Measurements from ENCODE around the gene PPP2R5E.
"Not testable (repeated sequence)": the region's sequence is repeated elsewhere in the genome, so short reads cannot be mapped to it uniquely, and the experiment has no call there.

PPP2R5E gene

DNA sequence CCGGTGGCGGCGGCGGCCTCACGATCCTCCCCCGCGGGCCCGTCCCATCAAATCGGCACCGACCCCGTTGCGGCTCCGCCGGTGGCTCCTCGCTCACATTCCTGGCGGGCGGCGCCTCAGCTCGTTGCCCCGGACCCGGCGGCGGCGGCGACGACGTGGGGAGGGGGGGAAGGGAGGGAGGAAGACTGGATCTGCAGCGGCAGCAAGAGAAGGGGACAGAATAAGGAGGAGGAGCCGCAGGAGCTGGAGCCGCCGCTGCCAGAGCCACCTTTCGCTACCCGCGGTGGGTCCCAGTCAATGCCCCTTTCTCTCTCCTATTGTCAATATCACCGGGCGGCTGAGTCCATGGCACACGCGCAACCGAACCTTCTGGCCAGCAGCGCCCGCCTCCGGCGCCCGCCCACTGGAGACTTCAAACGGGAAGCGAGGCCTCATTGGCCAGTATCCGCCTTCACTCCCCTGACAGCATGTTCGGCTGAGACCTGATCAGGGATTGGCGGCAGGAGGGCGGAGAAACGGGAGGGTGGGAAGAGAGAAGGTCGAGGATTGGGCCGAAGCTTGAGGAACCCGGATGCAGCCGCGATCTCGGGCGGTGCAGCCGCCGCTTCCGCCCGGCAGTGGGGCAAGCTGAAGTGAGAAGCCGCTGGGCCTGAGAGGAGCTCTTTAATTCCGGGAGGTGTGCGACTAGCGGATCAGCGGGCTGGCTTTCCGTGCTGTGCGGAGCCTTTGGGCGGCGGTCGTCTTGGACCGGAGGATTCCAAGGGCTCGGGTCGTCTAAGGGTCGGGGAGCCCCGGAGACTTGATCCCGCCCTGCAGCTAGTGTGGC is at the start of gene PPP2R5E:
TSS of gene PPP2R5E (minus strand) at position 378 of the 826 bp plus-strand sequence. CDS start 3,692 bp downstream, outside the sequence.
- DNase-seq (ENCODE audit: low spot score), result peak; percentile 99

- DNase-seq (ENCODE audit: low spot score), result not testable (repeated sequence)
These were observed 39.9 kb upstream of the PPP2R5E start for GRCh38 chr14:63583046-63583445.

DNA sequence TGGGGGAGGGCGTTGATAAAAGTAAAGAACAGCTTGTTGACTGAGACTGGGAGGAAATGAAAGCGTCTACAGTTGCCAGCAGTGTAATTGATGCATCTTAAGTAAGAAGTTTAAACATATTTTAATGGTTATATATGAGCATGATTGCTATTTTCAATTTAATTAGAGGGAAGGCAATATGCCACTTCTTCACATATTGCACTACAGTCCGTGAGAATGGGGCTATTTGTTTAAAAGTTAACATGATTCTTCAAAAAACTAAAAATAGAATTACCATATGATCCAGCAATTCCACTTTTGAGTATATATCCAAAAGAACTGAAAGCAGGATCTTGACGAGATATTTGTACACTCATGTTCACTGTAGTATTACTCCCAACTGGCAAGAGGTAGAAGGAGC is 38.3 kb upstream of the PPP2R5E start:
- DNase-seq (ENCODE audit: low spot score), result no peak

- DNase-seq (ENCODE audit: low spot score), result no peak
These were observed 35.1 kb upstream of the PPP2R5E start for GRCh38 chr14:63578300-63578699.

DNA sequence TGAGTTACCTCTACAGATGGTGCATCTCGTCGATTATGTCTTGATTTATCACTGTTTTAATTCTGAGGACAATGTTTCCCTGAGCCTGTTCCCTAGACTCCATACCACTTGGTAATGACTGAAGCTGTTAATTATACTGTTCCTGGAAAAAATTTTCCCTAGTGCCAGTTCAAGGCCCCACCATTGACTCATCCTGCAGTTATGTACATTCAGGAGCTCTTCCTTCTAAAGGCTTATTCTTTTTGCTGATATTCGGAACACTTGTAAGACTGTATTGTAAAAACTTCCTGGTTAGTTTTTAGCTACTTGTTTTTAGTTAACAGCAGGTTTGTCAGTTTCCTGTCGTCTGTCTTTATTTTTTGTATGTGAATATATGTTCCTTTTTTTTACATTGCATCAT is 30.4 kb upstream of the PPP2R5E start:
- no peak for DNase-seq (ENCODE audit: low spot score)

DNA sequence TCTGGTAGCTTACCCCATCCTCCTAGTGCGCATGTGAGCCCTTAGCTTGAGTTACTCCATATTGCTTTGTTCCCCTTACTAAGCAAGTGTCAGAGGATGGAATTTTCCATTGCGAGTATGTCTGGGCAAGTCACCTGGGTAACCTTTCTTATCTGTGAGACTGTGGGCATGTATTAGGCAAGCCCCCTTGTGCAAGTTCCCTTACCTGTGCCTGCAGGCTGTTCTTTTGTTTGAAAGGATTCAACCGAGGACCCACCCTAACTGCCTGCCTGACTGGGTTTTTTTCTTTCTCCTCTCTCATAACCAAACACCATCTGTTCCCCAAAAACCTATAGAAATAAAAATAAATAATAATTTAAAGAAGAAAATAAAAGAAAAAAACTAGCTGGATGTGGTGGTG is 22.3 kb upstream of the PPP2R5E start:
- DNase-seq (ENCODE audit: low spot score), result no peak

DNA sequence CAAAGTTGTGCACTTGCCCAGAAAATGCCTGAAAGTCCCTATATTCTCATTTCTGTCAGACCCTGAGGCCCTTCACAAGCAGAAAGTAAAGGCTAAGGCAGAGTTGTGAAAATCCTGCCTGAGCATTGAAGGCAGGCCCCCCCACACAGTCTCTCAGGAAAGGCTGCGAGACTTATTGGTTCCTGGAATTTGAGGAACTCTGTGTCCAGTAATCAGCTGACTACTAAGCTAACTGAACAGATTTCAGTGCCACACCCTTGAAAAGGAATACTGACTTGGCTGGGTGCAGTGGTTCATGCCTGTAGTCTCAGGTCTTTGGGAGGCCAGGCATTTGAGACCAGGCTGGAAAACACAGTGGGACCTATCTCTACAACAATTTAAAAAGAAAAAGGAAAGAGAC is 21.1 kb upstream of the PPP2R5E start:
- no peak for DNase-seq (ENCODE audit: low spot score)

GRCh38 chr14:63563370-63564026 is 20.3 kb upstream of the PPP2R5E start:
- DNase-seq (ENCODE audit: low spot score), result no peak

- DNase-seq (ENCODE audit: low spot score), result no peak
These were observed 19.2 kb upstream of the PPP2R5E start for GRCh38 chr14:63562405-63562804.

GRCh38 chr14:63555572-63555971 is 12.4 kb upstream of the PPP2R5E start:
- no peak for DNase-seq (ENCODE audit: low spot score)

DNA sequence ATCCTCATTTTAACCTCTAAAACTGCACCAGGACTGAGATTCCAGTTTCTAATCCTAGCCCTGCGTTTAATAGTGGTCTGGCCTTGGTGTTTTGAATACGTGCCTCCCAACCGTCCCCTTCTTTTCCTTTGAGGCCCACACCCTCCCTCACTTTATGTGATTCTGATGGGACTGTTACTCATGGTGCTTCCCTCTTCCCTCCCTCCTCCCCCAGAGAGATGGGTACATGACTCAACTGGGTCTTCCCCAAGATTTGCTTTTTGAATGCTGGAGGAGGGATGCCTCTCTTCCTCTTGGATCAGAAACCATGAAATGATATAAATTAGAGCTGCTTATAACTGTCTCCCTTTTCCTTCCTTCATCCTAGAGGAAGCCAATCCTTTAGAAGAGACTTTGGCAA is 8.2 kb upstream of the PPP2R5E start:
- no peak for DNase-seq (ENCODE audit: low spot score)

GRCh38 chr14:63547798-63548335 is 4.7 kb upstream of the PPP2R5E start:
- DNase-seq (ENCODE audit: low spot score), result no peak

DNA sequence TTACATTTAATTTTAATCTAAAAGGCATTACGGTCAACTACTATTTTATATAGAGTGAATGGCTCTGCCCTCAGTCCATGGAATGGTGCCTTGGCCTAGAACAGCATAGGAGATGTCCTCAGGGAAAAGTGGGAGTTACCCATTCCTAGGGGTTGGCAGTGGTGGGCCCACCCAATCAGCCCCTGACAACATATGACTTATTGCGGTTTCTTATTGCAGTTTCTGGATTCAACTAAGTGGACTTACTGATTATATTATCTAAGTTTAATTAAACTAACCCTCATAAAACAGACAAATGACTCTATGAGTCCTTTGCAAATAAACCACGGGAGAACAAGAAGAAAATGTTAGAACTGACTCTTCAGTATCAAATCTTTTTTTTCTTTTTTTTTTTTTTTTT is 2.3 kb upstream of the PPP2R5E start:
- no peak for DNase-seq (ENCODE audit: low spot score)

GRCh38 chr14:63544591-63545299 is 1.6 kb upstream of the PPP2R5E start:
- no peak for DNase-seq (ENCODE audit: low spot score)

DNA sequence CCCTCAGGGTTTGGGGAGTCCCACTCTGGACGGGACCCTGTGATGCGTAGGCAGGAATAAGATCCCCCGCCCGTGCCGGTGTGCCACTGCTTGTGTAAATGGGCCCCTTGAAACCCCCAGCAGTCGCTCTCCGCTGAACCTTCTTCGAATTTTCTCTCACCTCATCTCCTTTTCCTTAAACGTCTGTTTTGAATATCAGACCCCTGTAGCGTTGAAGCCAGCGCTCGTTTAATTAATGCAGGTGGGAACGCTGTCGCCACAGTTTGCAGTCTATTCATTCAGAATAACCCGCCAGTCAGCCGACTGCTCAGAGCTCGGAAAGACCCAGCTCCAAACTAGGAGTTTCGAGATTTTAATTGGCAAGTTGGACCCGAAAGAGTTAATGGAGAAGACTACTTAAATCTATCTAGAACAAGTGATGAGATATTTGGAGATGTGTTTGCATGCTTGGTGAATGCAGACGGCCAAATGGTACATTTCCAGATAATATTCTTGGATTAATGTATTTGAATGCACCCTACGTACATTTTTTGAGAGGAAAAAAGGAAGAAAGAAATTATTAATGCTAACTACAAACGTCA is 739 bp upstream of the PPP2R5E start:
- no peak for DNase-seq (ENCODE audit: low spot score)

DNA sequence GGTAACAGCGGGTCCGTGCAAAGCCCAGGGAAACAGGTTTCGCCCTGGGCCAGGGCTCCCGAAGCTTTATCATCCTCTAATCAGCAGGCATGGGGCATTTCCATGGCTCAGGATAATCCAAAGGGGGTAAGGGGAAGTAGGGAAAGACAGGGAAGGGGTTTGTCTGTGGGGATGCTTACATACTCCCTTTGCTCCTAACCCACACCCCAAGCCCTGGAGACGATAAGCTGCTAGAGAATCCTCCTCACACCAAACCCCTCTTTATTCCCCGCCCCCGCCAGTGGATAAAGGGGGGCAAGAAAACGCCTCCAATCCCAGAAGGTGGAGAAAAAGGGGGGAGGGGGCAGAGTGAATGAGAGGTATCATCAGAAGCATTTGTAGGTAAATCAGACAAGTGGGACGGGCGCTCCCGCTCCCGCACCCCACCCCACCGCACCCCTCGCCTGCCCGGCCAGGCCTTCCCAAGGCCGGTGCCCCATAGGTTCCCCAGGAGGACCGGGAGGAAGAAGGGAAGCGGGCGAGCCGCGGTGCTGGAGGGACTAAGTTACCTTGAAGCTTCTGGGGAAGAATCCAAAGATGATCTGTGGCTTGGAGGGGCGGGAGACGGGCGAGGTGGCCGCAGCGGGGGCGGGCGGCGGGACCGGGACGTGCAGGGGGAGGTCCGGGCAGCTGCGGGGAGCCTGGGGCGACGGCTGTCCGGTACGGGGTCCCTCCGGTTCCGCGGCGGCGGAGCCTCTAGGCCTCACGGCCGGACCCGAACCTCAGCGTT is 762 bp downstream of the PPP2R5E start:
- no peak for DNase-seq (ENCODE audit: low spot score)

GRCh38 chr14:63535918-63536317 is 7.3 kb downstream of the PPP2R5E start:
- DNase-seq (ENCODE audit: low spot score), result no peak

- DNase-seq (ENCODE audit: low spot score), result no peak
These were observed 9.7 kb downstream of the PPP2R5E start for GRCh38 chr14:63533474-63533873.

- DNase-seq (ENCODE audit: low spot score), result peak; percentile 40
These were observed 18.5 kb downstream of the PPP2R5E start for GRCh38 chr14:63524537-63525155.

DNA sequence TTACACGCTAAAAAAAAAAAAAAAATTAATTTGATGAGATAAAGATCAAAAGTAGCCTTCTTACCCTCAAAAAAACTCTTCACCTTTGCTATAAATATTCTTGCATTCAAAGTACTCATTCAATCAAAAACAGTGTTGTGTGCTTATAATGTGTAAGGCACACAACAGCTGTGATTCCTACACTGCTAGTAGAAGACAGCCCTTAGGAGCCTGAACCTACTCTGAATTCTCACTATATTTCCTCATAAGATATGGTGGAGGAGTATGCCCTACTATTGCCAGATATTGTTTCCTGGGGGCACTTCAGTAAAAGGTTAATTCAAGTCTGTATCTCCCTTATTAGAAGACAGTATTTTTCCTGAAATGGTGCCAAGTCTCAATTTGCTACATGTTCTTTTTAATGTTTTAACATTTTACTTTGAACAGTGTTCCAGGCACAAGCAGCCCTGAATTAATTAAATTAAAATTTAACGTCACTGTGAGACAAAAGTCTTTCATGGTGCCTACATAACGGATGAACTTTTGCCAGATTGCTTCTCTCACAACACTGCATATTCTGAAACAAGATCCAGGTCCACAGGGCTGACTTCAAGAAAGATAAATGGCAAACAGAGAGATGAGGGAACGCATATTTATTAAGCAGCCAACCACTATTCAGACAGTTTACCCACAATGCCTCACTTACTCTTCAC is 19.3 kb downstream of the PPP2R5E start:
- no peak for DNase-seq (ENCODE audit: low spot score)

Measured in germinal center (tissue), 1 donor.